Transverse colon (tissue), 4 donors: ENCODE results near the gene GGT5. TPM values are rescaled to one million over a fixed set of nuclear protein-coding genes. Genes with fewer than 3 reads are reported as not detected.

Source experiments
- DNase-seq: peaks from one replicate; pipeline ENCODE4 v3.0.0-alpha.2; 2019
- H3K27ac ChIP-seq, 4 donors: fragments of 200-600 bp; sonication (generic); 2 replicates each; pipeline ENCODE4 v1.5.1; 2016 to 2018; ENCODE audit warnings: inconsistent platforms in 4 of 4
- H3K27me3 ChIP-seq: fragments of 200-600 bp; sonication (generic); 2 replicates; pipeline ENCODE4 v1.5.1; 2017; ENCODE audit warnings: inconsistent platforms
- H3K36me3 ChIP-seq, 4 donors: fragments of 200-600 bp; sonication (generic); 2 replicates each; pipeline ENCODE4 v1.5.1; 2017 to 2019; ENCODE audit warnings: inconsistent platforms in 4 of 4
- H3K4me1 ChIP-seq, 4 donors: fragments of 200-600 bp; sonication (generic); 2 replicates each; pipeline ENCODE4 v1.5.1; 2017 to 2020; ENCODE audit warnings: inconsistent platforms in 4 of 4
- H3K4me3 ChIP-seq, 4 donors: fragments of 200-600 bp; sonication (generic); 1 replicate in 1 of 4; 2 replicates in 3 of 4; pipeline versions ENCODE4 v1.5.1 to v1.6.1; 2017 to 2019; ENCODE audit warnings: inconsistent platforms in 4 of 4
- H3K9me3 ChIP-seq, 2 donors: fragments of 200-600 bp; sonication (generic); 2 replicates each; pipeline ENCODE4 v1.5.1; 2017 to 2019; ENCODE audit warnings: inconsistent platforms in 2 of 2
- EP300 ChIP-seq: sonication (generic); formaldehyde crosslinking; IDR thresholded peaks from one replicate; pipeline ENCODE4 v1.6.1; 2017; ENCODE audit warnings: antibody characterized with exemption, low read depth
- POLR2A ChIP-seq: fragments of 450-650 bp; IDR thresholded peaks from one replicate; pipeline ENCODE4 v1.6.1; 2016; ENCODE audit warnings: antibody characterized with exemption, mild to moderate bottlenecking, moderate library complexity
- POLR2AphosphoS5 ChIP-seq, 3 donors: sonication (generic); formaldehyde crosslinking; IDR thresholded peaks; one replicate each; pipeline ENCODE4 v1.6.1; 2016; ENCODE audit warnings: antibody characterized with exemption in 3 of 3
- WGBS, 2 donors: methylation state at CpG; one replicate each; pipeline ENCODE4 v1.1.5; 2018; ENCODE audit warnings: low coverage in 1 of 2; 5-methylcytosine and 5-hydroxymethylcytosine counted together
- in situ Hi-C, 4 donors: fragments of 200-750 bp; cut with MboI; loops; one replicate each; pipeline versions ENCODE4 v1.15.0 to v1.15.1; 2017; ENCODE audit warnings: low sequenced_read_pairs in 3 of 4, low pct_ligation_motif_present in 1 of 4, low pct_unique_long_range_greater_than_20kb in 1 of 4
- intact Hi-C: fragments of 100-400 bp; cut with DNase I; formaldehyde crosslinking; loops from one replicate; pipeline ENCODE4 v1.15.1; 2023; ENCODE audit warnings: low total_unique reads
- total RNA-seq, 4 donors: library from RNA; depleted of rRNA; stranded (reverse); fragments of >200 nt; gene quantifications; one replicate each; pipeline ENCODE4 v1.1.0, GENCODE V29; 2016
- TF ChIP-seq, protein P1 (sequence below), 5 experiments: fragments of 200-600 bp in 3 of 5; fragments of 450-650 bp in 2 of 5; sonication (generic) in 3 of 5; IDR thresholded peaks; 1 replicate in 2 of 5; 2 replicates in 3 of 5; pipeline ENCODE4 v1.5.1; 2016 to 2017; ENCODE audit warnings: antibody characterized with exemption in 5 of 5, inconsistent platforms in 3 of 5, mild to moderate bottlenecking in 2 of 5, moderate library complexity in 1 of 5

The GGT5 gene
- total RNA-seq, 4 donors from 2014 or later = 4.1 to 15.4 (median 9.1) TPM

GRCh38 chr22:24198682-24199052 is 46.2 kb downstream of the GGT5 start:
- 89% methylated on average over 6 of the region's 6 CpGs; no CpG with 5 or more reads in 1 of the 2 donors for WGBS, 2 donors
- intact Hi-C loops = no loop called here
- Histone ChIP-seq H3K9me3 (no peaks in the 10 kb centered on the region), H3K27ac (no peak overlapping the region), H3K36me3 (no peaks in the 10 kb centered on the region), H3K4me1 (peaks cover 0 to 21% (median 3%) of the 10 kb centered on the region in 4 donors), H3K27me3 (no peaks in the 10 kb centered on the region), H3K4me3 (no peak overlapping the region)
- in situ Hi-C loops = no loop called here
- no peak for DNase-seq
- TF ChIP-seq POLR2AphosphoS5 (IDR thresholded peaks at IDR 0.05) = no peak
- no peak for TF ChIP-seq EP300
- TF ChIP-seq, protein P1, sequence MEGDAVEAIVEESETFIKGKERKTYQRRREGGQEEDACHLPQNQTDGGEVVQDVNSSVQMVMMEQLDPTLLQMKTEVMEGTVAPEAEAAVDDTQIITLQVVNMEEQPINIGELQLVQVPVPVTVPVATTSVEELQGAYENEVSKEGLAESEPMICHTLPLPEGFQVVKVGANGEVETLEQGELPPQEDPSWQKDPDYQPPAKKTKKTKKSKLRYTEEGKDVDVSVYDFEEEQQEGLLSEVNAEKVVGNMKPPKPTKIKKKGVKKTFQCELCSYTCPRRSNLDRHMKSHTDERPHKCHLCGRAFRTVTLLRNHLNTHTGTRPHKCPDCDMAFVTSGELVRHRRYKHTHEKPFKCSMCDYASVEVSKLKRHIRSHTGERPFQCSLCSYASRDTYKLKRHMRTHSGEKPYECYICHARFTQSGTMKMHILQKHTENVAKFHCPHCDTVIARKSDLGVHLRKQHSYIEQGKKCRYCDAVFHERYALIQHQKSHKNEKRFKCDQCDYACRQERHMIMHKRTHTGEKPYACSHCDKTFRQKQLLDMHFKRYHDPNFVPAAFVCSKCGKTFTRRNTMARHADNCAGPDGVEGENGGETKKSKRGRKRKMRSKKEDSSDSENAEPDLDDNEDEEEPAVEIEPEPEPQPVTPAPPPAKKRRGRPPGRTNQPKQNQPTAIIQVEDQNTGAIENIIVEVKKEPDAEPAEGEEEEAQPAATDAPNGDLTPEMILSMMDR (IDR thresholded peaks at IDR 0.05) = no peak
- TF ChIP-seq POLR2A = no peak

- 98 to 100% methylated on average over 1 to 5 of the region's 5 CpGs for WGBS, 2 donors
- H3K27ac ChIP-seq = no peak overlapping the region
- TF ChIP-seq, protein P1 (IDR thresholded peaks at IDR 0.05) = no peak
- TF ChIP-seq POLR2AphosphoS5 (IDR thresholded peaks at IDR 0.05) = no peak
- no peak for TF ChIP-seq EP300
- H3K4me3 ChIP-seq = no peak overlapping the region
- peaks cover 0 to 17% (median 9%) of the 10 kb centered on the region in 4 donors for H3K4me1 ChIP-seq
- DNase-seq = no peak
- in situ Hi-C loops (no loop called here), intact Hi-C loops (loop anchor here (5.0 kb wide), 1 partner anchor 55 kb away; the partner anchor contains the start of gene GGT5)
- H3K9me3 ChIP-seq = no peaks in the 10 kb centered on the region
- no peaks in the 10 kb centered on the region for H3K27me3 ChIP-seq
- H3K36me3 ChIP-seq = no peaks in the 10 kb centered on the region
Observed at GRCh38 chr22:24191893-24192292, 53.0 kb downstream of the GGT5 start.

DNA sequence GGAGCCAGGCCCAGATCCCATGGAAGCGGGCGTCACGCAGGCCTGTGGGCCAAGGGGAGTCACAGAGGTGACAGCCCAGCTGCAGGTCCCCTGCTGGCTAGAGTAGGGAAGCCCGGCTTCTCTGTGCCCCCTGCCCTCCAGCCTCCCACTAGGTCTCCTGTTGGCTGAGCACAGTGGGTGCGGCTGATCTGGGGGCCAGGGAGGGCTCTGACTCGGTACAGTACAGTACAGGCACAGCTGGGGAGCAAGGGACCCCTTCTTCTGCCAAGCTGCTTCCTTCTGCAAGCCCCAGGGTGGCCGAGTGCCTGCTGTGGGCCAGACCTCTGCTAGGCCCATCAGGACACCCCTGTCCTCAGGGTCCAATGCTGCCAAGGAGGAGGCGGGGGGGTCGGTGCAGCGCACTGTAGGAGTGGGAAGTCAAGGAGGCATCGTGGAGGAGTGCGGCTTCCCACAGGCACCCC is 53.5 kb downstream of the GGT5 start:
- DNase-seq = no peak
- Histone ChIP-seq H3K4me1 (peaks cover 0 to 16% (median 9%) of the 10 kb centered on the region in 4 donors), H3K4me3 (no peak overlapping the region), H3K27me3 (no peaks in the 10 kb centered on the region), H3K36me3 (no peaks in the 10 kb centered on the region), H3K27ac (no peak overlapping the region), H3K9me3 (no peaks in the 10 kb centered on the region)
- intact Hi-C loops (loop anchor here (5.0 kb wide), 1 partner anchor 56 kb away; the partner anchor contains the start of gene GGT5), in situ Hi-C loops (no loop called here)
- TF ChIP-seq POLR2AphosphoS5 (IDR thresholded peaks at IDR 0.05) (no peak), EP300 (no peak), POLR2A (no peak)
- TF ChIP-seq, protein P1 (IDR thresholded peaks at IDR 0.05) = no peak
- WGBS, 2 donors = 92% methylated on average over 11 of the region's 12 CpGs; no CpG with 5 or more reads in 1 of the 2 donors

- Histone ChIP-seq H3K27me3 (no peaks in the 10 kb centered on the region), H3K4me1 (peaks cover 0 to 9% (median 7%) of the 10 kb centered on the region in 4 donors), H3K27ac (no peak overlapping the region), H3K9me3 (no peaks in the 10 kb centered on the region), H3K4me3 (no peak overlapping the region), H3K36me3 (no peaks in the 10 kb centered on the region)
- no peak for DNase-seq
- intact Hi-C loops = loop anchor here (5.0 kb wide), 1 partner anchor 57 kb away; the partner anchor contains the start of gene GGT5
- TF ChIP-seq, protein P1 (IDR thresholded peaks at IDR 0.05) = no peak
- no peak for TF ChIP-seq EP300
- TF ChIP-seq POLR2A = no peak
- TF ChIP-seq POLR2AphosphoS5 (IDR thresholded peaks at IDR 0.05) = no peak
- 91% methylated on average over 7 of the region's 8 CpGs; no CpG with 5 or more reads in 1 of the 2 donors for WGBS, 2 donors
- in situ Hi-C loops = no loop called here
Observed at GRCh38 chr22:24190596-24191208, 54.2 kb downstream of the GGT5 start.
